HL-60/S4 treated with retinoic acid at 250 ng/mL for 4 days and 3 days (cell line): Measurements from ENCODE around the gene UBE2Q1.

ENCODE experiments used
- in situ Hi-C: fragments of 300-500 bp; cut with MboI; formaldehyde crosslinking; loops from 2 replicates; pipeline ENCODE4 v1.7.0; 2022; ENCODE audit warnings: low sequenced_read_pairs

The UBE2Q1 gene

DNA sequence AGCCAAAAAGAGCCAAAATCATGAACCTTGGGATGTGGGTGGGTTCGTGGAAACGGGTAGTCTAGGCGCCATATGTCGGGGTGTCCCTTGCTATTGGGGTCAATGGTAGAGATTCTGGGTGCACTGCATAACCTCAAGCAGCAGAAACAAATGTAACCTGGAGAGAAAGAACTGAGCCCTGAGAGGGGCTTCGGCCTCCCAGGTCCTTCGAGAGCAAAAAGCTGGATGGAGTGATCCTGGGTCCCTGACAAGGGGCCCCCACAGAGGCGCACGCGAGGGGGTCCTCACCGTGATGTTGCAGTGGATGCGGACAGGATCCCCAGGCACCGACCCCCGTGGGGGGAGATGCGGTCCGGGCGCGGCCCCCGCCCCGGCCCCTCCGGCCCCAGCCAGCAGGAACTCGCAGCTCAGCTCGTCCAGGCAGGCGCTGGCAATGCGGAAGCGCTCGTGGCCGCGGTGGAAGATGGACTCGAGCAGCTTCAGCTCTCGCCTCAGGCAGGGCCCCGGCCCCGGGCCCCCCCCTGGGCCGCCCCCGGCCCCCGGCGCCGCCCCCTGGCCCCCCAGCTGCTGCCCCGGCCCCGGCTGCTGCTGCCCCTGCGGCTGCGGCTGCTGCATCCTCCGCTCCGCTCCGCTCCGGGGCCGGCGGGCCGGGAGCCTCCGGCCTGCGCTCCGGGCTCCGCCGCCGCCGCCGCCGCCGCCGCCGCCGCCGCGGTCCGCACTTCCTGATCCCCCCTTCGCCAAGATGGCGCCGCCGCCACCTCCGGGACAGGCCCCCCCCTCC lies at the start of gene UBE2Q1:
Gene UBE2Q1 (minus strand): TSS at position 724 of the 781 bp plus-strand sequence. CDS start 109 bp downstream, at position 615.
- in situ Hi-C loops: no loop called here

DNA sequence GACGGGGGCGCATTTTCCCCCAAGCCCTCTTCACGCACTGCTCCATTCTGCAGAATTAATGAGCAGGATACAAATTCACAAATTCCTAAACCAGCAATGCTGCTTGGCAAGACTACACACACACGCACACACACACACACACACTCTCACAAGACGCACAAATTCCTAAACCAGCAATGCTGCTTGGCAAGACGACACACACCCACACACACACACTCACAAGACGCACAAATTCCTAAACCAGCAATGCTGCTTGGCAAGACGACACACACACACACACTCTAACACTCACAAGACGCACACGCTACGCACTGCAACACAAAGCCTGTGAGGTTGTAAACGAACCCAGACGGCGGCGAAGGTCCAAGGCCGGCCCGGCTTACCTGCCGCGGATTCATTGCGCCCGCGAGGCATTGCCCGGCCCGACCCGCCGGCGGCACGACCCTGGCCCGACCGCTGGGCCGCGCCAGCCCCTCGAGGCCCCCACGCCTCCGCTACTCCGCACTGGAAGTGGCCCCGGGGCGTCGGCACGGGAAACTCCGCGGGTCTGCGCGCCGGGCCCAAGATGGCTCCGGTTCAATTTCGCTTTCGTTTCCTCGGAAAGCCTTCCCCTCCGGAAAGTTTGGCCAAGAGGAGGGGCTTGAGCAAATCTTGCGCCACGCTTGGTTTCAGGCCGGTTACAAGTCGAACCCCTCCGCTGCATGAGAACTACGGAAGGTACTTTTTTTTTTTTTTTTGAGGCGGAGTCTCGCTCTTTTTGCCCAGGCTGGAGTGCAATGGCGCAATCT lies 49.3 kb upstream of the UBE2Q1 start, which contains the start of gene ADAR:
Gene ADAR (minus strand): TSS at position 578 of the 788 bp plus-strand sequence. CDS start 180 bp downstream, at position 398.
- in situ Hi-C loops: no loop called here

DNA sequence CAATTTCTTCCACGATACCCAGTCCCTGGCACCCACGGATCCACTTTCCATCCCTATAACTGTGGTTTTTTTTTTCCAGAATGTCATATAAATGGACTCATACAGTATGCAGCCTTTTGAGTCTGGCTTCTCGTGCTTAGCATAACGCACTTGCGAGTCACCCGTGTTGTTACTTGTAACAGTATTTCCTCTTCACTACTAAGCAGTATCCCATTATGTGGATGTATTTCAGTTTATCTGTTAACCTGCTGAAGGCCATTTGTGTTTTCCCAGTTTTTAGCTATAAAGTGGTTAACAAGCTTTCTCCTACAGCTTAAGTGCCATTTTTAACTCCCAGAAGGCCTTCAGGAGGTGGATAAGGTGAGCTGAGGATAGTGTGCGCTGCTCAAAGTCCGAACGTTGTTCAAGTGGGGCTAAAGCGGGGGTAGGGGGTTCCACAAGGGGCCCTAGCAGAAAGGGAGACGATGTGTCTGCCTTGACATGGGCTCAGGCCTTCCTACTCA lies 48.7 kb upstream of the UBE2Q1 start:
- in situ Hi-C loops: no loop called here

DNA sequence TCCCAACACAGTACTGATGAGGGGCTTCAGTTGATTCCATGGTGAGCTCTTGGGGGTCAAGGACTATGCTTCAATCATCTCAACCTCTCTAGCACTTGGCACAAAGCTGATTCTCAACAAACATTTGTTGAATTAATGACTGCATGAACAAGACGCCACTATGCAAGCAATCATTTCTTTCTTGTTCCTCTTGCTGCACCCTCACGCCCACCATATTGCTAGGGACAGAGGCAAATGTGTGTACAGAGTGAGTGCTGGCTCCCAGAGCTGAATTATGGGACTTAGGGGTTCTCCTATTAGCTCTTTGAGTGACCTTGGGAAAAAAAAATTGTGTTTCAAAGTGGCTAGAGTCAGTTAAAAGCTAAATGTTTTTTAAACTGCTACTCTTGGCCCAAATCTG lies 47.1 kb upstream of the UBE2Q1 start:
- in situ Hi-C loops: no loop called here

DNA sequence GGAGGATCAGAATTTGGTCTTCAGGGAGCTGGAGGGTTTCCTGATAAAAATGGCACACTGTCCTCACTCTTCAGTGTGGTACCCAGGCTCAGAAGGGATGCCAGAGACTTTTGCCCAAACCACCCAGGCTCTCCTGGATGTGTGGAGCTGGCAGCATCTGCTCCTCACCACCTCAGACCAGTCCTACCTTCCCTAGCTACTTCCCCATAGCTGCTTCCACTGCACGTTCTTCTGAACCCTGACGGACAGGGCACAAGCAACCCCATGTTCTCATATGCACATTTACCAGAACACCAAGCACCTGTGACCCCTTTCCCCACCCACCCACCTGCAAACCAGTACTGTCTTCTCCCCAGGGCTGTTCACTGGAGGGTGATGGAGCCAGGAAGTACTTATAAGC lies 44.9 kb upstream of the UBE2Q1 start:
- in situ Hi-C loops: no loop called here

DNA sequence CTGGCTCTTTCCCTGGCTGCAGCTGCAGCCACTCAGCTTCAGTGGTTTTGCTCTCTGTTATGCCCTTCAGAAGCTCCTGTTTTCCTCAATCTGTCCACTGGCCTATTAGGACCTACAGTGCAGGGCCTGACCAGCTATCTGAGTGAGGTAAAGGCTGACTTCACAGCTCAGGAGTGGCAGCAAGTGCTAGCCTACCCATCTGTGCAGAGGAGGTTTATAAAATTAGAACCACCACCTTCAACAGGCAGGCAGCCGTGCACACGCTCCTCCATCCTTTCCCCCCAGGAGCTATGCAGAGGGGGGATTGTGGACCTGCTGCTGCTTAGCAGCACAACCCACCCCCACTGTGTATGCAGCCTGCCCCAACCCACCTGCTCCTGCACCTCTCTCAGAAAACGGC lies 41.2 kb upstream of the UBE2Q1 start:
- in situ Hi-C loops: no loop called here

DNA sequence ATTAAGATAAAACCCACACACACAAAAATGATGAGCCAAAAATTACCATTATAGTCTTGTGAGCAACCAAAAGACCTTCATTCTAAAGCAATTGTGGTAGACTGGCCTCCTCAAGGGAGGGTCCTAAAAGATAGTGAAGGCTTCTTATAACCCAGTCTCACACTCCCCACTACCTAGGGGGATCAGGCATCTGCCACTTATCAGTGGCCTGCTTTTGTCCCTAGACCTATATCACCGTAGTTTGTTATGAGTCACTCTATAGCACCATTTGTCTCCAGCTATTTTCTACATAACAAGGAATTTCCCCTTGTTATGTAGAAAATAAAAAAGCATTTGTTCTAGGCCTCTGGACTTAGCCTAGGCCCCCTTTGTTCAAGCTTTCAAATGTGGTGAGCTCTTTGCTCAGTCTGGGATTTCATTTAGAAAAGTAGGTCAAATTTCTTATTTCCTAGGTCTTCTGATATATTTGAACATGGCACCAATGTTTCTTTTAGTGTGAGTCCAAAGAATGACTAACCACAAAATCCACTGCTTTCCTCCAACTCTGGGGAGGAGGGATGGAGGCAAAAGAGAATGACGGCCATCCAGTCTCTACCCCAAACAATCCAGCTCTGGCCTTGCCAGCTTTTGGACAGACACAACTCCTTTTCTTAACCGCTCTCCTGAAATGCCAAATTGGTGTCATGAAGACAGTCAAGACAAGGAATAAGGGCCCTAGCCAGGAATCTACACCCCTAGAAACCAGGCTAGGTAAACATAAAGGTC lies 40.6 kb upstream of the UBE2Q1 start:
- in situ Hi-C loops: no loop called here

DNA sequence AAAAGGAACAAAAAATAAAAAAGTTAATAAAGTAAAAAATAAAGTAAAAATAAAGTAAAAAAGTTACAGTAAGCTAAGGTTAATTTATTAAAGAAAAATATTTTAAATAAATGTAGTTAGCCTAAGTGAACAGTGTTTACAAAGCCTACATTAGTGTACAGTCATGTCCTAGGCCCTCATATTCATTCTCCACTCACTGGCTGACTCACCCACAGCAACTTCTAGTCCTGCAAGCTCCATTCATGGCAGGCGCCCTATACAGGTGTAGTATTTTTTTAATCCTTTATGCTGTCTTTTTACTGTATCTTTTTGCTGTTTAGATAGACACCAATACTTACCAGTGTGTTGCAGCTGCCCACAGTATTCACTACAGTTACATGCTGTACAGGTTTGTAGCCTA lies 37.2 kb upstream of the UBE2Q1 start:
- in situ Hi-C loops: no loop called here

DNA sequence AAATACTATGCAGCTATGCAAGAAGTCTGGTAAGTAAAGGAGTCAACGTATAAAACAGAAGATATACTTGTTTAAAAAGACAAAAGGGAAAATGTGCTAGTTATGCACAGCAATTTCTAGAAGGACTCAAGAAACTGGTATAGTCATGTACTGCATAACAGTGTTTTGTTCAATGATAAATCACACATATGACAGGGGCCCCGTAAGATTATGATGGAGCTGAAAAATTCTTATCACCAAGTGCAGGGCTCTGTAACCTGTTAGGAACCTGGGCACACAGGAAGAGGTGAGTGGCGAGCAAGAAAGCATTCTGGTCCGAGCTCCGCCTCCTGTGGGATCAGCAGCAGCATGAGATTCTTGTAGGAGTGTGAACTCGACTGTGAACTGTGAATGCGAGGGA lies 36.3 kb upstream of the UBE2Q1 start:
- in situ Hi-C loops: no loop called here

DNA sequence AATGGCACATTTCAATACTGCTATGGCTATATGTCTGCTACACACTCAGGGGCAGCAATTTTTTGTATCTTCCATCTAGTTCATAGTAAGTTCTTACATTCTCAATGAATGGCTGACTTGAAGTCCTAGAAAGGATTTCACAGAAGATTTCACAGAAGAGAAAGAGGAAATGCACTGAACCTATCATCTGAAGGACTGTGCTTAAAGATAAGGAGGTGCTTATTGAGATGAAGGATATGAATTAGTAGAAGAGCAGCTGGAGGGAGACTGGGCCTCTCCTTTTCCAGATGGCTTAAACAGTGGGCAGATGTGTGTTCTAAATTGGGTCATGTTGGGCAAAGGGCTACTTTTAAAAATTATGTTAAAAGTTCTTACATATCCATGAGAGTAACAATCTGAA lies 34.9 kb upstream of the UBE2Q1 start:
- in situ Hi-C loops: no loop called here

DNA sequence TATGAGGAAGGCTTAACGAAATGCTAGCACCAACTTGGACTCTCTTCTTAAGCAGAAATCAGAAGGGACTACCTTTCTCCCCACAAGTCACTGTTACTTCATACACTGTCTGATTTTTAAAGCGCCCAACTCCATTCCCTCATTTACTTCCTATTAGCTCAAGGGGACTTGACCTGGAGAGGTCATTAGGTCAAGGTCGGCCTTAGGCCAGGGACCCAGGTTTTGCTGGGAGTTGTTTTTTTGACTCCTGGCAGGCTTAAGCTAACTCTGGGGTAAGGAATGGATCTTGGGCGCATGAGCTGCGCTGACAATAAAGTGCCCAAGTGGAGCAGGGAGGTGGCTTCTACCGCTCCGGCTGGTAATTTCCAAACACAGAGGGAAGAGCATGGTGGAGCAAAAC lies 32.7 kb upstream of the UBE2Q1 start:
- in situ Hi-C loops: no loop called here

DNA sequence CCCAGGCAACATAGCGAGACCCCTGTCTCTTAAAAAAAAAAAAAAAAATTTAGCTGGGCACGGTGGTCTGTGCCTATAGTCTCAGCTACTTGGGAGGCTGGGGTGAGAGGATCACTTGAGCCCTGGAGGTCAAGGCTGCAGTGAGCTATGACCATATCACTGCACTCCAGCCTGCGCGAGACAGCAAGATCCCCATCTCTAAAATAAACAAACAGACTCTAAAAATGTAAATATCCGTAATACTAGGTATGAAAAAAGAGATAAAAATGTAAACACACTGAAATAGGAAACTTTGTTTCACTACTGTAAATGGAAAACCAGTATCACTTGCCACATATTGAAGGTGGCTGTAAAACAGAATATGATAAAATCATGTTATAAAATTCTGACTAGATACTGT lies 32.3 kb upstream of the UBE2Q1 start:
- in situ Hi-C loops: no loop called here

DNA sequence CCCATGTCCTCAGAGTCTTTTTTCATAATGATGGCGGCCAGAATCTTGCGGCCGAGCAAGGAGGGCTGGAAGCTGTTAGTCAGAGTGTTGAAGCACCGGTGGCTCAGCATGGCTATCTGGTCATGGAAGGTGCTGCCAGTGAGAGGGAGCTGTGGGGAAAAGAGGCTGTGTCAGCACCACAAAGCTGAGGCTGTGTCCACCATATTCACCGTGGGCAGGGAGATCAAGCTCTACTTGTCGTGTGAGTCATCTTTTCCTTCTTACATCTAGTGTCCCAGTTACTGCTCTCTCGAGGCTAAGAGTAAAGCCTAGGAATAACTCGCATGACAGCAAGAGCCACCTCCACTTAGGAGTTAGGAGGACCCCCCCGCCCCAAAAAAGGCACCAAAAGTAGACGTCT lies 31.3 kb upstream of the UBE2Q1 start:
- in situ Hi-C loops: no loop called here

DNA sequence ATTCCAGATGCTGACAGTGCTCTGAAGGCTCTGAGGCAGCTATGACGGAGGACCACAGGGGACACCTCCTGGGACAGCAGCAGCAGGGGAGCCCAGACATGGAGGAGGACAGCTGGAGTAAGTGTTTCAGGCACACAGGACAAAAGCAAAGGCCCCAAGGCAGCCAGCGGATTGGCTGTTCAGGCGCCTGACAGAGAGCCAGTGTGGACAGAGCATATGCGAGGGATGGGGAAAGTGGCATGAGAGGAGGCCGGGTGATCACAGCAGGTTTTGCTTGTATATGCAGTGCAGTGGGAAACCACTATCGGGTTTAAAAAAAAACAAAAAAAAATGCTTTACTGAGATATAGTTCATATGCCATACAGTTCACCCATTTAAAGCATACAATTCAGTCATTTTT lies 28.2 kb upstream of the UBE2Q1 start:
- in situ Hi-C loops: no loop called here

DNA sequence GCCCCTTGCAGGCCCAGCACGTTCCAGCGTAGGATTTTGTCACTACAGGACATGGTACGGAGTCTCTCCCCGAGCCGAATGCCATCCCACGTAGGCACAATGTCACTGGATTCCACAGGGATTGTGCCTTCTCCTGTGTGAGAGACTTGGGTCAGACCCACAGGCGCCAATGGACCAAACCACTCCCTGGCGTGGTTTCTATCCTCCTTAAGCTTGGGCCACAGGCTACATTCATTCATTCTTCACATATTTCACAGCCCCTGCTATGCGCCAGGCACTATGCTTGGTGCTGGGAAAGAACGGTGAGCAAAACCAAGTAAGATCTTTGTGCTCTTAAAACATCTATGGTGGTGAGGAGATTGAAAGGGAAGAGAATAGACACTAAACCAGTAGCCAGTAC lies 27.8 kb upstream of the UBE2Q1 start:
- in situ Hi-C loops: no loop called here

DNA sequence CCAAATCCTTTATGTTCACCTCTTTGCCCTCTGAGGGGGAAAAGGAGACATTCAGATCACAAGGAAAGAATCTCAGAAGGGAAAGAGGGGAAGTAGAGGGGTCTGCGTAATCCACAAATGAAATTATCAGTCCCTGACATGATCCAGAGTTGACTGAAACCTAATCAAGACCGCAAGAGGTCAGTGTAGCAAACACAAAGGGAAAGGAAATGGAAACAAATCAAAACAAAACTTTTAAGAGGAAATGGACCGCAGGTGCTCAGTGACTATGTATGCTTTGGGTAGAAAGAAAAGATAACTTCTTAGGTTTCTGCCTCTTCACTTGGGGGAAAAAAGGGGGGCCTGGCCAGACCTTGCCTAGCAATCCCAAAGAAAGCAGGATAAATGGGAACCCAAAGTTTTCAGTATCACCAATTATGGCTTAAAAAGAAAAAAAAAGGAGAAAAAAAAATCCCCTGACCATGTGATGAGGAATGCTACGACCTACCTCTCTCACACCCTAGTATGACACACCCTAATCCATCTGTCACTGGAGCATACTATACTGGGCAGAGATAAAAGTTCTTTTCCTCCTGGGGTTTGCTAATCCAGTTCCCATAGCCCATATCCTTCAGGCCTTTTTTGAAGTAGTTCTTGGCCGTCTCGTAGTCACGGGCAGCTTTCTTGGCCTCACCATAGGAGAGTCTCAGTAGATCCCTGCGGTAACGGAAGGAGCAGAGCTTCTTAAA lies 26.0 kb upstream of the UBE2Q1 start:
- in situ Hi-C loops: no loop called here

DNA sequence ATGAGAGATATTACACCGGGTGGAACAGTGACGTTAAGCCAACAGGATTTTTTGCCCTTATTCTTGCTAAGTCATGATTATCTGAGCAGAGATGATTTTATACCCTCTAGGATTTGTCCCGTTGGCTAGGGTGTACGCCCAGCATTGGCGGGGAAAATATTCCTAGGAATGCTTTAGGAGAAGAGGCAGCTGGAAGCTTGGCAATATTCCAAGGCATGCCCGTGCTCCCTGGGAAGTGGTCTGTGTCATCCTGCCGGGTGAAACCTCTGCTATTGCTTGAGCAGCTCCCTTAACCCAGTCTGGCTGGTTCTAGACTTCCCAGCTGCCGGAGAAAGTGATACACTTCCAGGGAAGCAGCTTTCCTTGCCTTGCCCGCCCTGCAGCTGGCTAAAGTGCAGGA lies 25.3 kb upstream of the UBE2Q1 start:
- in situ Hi-C loops: no loop called here

DNA sequence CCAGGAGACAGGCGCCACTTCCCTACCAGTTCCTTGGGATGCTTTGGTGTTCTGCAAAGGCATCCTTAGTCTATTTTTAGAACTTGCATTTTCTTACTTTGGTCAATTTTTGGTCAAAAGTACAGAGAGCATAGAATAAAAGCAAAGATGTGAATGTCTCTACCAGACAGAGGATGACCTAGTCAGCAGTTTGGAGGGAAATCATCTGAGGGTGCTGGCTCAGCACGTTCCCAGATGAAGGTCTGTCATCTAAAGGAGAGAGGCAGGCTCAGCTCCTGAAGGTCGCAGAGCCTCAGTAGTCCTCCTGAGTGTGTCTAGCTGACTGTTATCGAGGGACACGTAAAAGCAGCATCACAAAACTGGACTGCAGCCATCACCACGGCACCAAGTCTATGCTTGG lies 24.4 kb upstream of the UBE2Q1 start:
- in situ Hi-C loops: no loop called here

DNA sequence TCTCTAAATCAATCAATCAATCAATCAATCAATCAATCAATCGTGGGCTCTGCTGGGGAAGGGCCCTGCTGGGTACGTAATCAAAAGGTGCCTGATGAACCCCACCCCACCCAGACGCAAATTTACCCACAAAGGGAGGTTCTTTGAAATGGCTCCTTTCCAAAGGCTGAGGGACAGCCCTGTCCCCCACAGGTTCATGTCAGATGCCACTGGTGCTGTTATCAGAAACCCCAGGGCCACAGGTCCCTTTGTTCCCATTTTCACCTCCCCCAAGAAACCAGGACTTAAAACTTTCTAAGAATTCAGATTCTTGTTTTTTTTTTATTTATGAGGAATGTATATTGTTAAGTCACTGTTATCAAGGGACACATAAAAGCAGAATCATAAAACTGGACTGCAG lies 23.3 kb upstream of the UBE2Q1 start:
- in situ Hi-C loops: no loop called here

DNA sequence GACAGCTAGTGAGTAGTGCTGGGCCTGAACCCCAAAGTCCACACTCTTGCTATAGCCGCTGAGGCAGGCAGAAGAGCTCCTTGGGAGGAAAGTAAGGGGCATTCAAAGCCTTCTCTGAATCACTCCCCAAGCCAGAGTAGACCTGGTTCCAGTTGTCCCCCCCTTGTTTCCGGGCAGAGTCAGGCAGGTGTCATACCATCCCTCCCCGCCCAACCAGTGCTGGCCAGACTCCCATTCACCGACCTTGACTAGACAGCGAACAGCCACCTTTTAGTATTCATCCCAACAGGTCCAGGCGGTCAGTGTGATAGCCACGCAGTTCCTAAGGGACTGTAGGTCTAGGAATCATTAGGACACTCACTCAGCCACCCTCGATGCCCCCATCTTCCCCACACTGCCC lies 20.9 kb upstream of the UBE2Q1 start:
- in situ Hi-C loops: no loop called here

DNA sequence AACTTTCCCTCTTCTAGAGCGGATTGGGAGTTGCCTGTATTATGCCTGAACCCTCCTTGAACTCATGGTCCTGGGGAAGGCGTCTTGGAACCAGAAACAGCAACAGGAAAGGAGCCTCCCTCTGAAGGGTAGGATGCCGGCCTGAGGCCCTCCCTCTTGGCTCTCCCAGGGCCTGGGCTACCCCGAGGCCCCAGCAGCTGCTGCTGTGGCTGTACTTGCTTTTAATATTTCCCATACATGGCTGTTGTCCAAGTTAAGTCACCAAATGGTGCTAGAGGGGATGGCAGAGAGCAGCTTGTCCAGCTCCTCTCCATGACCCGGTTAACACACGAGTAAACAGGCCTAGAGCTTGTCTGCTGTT lies 19.6 kb upstream of the UBE2Q1 start:
- in situ Hi-C loops: no loop called here
